Endometrial microvascular endothelial cells (primary cell): ENCODE results near the gene SMOC2. TPM values are rescaled to one million over a fixed set of nuclear protein-coding genes. Genes with fewer than 3 reads are reported as not detected.
"Not testable (repeated sequence)": the region's sequence is repeated elsewhere in the genome, so short reads cannot be mapped to it uniquely, and the experiment has no call there.

Experiments
- in situ Hi-C: cut with HindIII; loops from 2 replicates; pipeline ENCODE4 v1.10.0; 2017; ENCODE audit warnings: low sequenced_read_pairs, low pct_unique_long_range_greater_than_20kb; ENCODE audit errors: inconsistent ontology term
- total RNA-seq: library from RNA; depleted of rRNA; stranded (reverse); fragments of >200 nt; gene quantifications from one replicate; pipeline ENCODE4 v1.2.3, GENCODE V29; 2015; ENCODE audit errors: inconsistent ontology term

Gene SMOC2
- total RNA-seq, 1 donor from 2014 or later: not detected

DNA sequence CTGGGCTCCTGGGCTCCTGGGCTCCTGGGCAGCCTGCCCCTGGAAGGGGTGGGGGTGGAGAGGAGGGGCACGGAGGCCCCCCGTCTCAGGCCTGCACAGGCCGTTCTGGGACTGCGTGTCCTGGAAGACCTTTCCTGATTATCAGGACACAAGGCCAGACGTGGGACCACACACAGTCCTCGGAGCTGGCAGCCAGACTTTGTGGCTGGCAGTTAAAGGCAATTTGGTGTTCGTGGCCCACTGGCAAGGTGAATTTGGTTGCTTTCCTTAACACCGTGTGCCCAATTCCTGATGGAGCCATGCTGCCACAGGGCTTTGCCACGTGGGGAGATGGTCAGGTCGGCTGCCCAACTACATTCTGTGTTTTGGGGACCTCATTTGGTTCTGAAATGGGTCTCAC is 113.5 kb downstream of the SMOC2 start:
- in situ Hi-C loops: no loop called here

DNA sequence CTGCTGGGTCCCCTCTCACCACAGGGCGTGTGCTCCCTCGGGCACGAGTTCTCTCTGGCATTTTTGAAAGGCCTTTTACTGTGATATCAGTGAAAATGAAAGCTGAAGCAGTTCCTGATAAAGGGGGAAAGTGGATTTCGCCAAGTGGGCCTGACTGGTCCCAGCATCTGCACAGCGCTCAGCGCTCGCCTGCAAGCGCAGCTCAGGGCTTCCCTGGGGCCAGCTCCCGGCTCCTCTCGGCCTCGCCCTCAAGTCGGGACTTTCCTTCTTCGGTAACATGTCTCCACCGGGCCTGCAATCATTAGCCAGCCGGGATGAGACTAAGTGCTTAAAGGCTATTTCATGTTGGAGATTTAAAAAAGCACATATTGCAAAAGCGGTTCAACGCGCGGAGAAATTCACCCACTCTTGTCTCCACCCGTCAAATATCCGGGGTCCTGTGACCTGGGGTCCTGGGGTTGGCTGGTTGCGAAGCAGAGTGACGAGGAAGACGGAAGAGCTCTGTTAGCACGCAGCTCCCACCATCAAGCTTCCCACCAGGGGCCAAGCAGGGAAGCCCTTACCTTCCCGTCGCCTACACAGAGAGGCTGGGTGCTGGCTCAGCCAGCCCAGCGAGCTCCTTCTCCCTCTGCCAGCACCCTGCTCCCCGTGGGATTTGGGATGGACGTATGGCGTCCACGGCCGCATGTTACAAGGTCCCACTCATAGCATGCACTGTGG is 114.1 kb downstream of the SMOC2 start:
- in situ Hi-C loops: no loop called here

DNA sequence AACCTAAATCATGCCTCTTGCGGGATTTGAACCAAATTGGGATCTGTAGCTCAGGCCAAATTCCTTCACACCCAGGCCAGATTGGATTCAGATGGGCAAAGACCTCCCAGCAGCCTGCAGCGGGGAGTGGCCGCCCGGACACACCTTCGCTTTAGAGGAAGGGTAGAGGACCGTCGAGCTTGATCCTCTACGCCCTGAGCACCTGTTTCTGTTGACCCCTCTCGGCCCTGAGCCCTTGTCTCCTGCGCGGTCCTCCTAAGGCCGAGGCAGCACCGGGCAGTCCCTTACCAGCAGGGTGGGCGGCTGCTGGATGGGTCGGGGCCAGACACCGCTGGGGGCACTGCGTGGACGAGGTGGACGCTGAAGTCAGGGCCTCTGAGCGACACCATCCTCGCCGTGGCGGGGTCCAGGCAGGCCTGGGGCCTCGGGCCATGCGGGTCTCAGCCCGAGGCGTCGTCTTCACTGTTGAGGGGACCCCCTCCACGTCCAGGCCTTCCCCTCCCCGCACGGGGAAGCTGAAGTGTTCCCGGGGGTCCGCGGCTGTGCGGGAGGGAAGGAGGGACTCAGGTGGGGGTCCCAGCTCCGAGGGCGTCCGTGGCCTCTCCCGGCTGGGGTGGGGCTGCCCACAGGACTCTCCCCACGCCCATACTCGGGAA is 114.8 kb downstream of the SMOC2 start:
- in situ Hi-C loops: no loop called here

DNA sequence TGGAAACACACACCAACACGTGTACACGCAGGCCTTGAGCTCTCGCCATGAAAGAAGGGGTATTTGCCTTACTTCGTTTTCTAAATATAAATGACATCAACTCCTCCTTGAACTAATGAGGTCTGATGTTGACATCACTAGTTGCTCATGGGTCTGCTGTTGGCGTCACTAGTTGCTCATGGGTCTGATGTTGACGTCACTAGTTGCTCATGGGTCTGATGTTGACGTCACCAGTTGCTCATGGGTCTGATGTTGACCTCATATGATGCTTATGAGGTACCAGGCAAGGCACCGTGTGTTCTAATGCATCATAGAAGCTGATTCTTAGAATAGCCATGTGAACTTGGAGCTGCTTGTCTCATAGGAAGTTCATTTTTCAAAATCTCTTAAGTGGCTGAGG is 116.5 kb downstream of the SMOC2 start:
- in situ Hi-C loops: no loop called here

GRCh38 chr6:168558686-168559085 is 117.7 kb downstream of the SMOC2 start:
- in situ Hi-C loops: no loop called here

GRCh38 chr6:168559574-168560098 is 118.7 kb downstream of the SMOC2 start:
- in situ Hi-C loops: no loop called here

DNA sequence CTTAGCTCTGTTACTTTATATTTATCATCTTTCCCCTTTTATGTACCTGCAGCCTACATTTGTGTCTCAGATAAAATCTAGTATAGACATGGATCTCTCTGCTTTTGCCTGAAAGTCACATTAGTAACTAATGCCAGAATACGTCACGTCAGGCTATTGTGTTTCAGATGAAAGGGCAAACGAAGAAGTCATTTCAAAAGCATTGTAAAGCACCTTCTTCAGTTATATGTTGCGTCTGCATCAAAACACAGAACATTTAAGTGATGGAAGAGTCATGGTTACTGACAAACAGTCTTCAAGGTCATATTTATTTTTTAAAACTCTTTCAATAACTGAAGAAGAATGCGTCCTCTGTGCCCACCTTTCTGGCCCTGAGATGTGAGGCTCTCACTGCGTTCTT is 119.1 kb downstream of the SMOC2 start:
- in situ Hi-C loops: no loop called here

DNA sequence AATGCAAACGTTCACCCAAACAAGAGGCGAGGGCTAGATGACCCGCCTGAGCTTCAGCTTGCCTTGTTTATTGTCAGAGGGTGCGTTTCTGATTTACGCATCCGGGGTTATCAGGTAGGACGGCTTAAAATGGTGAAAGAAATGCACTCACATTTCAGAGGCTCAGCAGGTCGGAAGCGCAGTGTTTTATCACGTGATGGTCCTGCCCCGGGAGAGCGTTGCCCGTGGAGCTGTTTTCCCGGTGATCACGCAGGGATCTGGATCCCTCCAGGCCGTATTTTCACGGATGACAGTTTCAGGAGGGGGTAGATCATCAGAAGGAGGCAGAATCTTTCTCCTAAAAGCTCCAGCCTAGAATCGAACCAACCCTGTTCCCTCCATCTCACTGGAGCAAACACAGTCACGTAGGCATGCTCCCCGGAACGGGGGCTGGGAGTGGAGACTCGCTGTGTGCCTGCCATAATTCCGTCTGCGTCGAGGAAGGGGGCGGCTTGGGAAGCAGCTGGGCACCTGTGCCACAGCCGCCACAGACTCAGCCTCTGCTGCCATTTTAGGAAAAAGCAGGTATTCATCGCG is 121.7 kb downstream of the SMOC2 start:
- in situ Hi-C loops: no loop called here

- in situ Hi-C loops: no loop called here
Observed at GRCh38 chr6:168563656-168564055, 122.7 kb downstream of the SMOC2 start.

- in situ Hi-C loops: no loop called here
Observed at GRCh38 chr6:168565112-168565511, 124.1 kb downstream of the SMOC2 start.

DNA sequence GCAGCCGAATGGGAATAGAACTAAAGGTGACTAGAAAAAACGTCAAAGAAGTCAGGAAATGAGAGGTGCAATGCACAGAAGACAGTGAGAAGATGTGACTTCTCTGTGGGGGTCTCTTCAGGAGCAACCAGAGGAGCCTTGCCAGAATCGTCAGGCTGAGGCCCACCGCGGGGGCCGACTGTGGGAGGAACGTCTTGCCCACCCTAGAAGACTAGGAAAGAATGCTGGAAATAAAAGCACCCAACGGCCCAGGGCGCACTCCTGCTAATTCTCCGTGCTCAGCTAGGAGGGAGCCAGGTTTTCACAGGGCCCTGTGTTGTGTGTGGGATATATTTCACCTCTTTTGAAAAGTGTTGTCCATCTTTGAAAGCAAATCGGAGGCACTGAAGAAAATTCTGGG is 129.2 kb downstream of the SMOC2 start:
- in situ Hi-C loops: no loop called here

- in situ Hi-C loops: no loop called here
Observed at GRCh38 chr6:168571268-168571667, 130.3 kb downstream of the SMOC2 start.

DNA sequence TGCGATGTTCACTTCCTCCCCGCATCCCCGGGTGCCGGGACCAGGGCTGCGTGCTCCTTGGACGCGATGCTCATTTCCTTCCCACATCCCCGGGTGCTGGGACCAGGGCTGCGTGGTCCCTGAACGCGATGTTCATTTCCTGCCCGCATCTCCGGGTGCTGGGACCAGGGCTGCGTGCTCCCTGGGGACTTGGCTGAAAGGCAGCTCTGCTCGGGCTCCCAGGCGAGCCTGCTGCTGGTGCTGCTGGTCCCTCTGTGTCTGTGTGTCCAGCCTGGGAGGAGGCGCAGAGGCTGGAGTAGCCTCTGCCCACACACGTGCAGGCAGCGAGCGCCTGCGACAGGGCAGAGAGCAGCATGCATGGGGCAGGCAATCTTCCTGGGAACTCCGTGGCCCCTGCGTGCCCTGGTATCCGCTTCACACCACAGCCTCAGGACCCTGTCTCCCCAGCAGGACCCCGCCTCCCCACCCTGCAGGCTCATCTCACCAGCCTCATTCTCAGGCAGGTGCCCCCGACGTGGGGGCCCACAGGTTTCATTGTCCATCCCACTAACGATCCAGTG is 132.4 kb downstream of the SMOC2 start:
- in situ Hi-C loops: not testable (repeated sequence)

DNA sequence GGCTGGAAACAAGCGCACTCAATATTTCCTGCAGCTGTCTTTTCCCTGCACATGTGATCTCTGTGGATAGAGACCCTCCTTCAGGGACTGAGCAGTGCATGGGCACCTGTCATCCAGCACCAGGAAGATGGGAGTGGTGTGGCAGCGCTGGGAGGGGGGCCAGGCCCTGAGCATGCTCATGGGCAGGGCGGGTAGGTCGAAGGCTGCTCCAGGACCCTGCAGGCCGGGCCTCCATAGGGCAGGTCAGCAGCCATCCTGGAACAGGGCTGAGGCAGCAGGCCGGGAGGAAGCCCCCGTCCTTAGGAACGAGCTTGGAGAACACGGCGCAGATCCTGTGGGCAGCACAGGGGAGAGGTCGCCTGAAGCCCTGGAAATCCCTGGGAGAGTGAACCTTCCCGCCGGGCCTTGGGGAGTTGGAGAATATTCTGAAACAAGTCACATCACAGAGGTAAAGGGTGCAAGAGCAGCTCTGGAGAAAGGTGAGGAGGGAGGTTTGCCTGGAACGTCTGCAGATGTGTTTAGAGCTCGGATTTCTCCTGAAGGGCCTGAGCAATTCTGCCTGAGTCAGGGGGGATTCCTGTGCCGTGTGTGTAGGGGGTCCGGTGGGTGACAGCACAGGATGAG is 133.2 kb downstream of the SMOC2 start:
- in situ Hi-C loops: no loop called here

DNA sequence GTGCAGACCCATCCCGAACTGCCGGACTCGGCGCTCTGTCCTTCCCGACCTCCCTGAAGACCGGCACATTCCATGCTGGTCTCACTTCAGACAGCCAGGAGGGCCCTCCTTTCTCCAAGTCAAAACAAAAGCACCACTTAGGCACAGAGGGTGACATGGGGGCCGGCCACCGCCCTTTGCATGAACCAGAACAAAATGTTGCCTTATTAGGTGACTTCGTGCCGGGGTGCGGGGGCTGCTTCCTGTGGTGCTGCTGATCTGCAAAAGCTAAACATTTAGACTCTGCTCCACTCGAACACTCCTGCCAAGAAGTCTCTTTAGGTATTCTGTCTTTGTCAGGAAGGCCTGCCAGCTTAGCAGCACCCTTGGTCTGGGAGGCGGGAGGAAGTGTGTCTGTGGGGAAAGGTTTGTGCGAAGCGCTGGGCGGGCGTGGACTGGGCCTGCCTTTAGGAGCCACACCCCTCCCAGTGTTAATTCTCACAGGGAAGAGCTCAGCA is 133.8 kb downstream of the SMOC2 start:
- in situ Hi-C loops: no loop called here

- in situ Hi-C loops: no loop called here
Observed at GRCh38 chr6:168575346-168576098, 134.5 kb downstream of the SMOC2 start.

DNA sequence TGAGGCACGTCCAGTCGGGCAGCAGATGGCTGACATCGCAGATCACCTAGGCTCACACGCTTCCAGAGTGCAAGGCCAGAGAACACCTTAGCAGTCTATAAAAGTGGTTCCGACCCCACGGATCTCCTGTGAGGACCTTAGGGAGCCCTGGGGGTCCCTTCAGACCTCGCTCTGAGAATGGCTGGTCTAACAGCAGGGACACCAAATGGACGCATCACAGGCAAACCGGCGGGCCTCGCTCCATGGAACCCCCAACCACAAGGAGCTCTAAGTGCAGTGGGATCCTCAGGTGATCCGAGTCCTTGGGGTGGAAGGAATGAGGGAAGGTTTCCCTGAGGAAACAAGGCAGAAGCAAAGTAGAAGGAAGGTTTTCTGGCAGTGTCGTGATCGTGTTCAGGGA is 135.4 kb downstream of the SMOC2 start:
- in situ Hi-C loops: no loop called here

DNA sequence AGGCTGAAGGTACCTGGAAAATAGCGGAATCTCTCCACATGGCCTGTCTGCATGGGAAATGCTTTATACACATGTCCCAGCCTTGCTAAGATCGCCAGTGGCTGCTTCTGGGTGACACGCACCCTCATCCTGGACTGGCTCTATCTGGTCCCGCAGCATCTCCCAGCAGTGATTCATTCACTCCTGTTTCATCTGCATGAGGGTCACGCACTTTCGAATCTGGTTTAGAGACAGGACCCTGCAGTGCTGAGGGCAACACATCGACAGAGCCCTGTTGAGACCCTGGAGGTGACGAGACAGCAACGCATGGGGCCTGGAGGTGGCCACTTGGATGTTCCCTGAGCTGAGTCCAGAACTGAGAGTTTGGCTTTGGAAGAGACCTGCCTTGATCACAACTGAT is 136.5 kb downstream of the SMOC2 start:
- in situ Hi-C loops: no loop called here

DNA sequence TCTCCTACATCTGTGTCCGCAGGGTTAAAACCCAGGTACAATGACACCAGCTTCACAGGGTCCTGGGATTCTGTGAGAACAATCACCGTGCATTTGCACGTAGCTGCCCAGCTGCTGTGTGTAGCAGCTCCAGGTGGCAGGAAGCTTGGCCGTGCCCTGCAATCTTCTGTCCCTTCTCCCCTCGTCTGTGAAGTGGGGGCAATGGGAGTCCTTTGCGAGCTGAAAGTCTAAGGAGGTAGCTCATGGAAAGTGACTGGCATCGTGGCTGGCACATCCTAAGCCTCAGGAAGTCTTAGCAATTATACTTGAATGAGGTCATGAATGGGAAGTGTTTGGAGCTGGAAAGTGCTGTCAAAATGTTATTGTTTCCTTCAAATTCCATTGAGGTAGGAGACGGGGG is 137.1 kb downstream of the SMOC2 start:
- in situ Hi-C loops: no loop called here
